T-helper 22 cell (primary cell): ENCODE data around the gene CRIP1.

Source experiments
- DNase-seq: peaks from one replicate; pipeline ENCODE4 v3.0.0-alpha.2; 2020; ENCODE audit warnings: low read depth

CRIP1 gene

GRCh38 chr14:105450864-105451720 is 35.6 kb upstream of the CRIP1 start:
- no peak for DNase-seq

GRCh38 chr14:105452963-105453362 is 33.7 kb upstream of the CRIP1 start:
- DNase-seq = no peak

DNA sequence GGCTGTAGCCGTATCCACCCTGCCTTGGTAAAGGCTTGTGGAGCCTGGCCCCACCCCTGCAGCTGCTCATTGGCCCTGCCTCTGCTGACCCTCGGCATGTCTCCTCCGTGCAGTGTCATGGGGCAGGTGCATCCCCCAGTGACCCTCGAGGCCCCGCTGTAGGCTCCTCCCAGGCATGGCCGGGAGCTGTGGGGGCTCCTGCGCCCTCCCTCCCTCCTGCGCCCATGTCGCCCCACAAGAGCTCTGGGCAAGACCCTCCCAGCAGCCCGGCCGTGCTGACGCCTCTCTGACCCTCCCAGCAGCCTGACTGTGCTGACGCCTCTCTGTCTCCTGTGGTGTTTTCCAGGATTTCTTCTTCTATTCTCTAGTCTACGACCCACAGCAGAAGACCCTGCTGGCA is 32.8 kb upstream of the CRIP1 start:
- no peak for DNase-seq

DNA sequence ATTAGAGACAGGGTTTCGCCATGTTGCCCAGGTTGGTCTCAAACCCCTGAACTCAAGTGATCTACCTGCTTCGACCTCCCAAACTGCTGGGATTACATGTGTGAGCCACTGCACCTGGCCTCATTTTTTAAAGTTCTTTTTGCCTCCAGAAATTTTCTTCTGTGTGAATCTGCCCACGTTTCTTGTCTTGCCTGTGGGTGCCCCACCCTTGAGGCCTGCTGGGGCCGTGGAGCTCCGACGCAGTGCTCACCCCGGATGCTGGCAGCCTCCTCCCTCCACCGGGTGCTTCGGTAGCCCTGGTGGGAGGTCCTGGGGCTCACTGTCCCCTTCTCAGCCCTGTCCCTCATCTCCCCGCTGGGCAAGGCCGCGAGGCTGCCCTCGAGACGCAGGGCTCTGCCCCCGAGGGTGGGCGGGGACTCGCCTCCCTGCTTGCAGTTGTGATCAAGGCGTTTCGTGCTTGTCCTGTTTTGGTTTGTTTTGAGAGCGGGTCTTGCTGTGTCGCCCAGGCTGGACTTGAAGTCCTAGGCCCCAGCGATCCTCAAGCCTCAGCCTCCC is 31.5 kb upstream of the CRIP1 start:
- DNase-seq = no peak

DNA sequence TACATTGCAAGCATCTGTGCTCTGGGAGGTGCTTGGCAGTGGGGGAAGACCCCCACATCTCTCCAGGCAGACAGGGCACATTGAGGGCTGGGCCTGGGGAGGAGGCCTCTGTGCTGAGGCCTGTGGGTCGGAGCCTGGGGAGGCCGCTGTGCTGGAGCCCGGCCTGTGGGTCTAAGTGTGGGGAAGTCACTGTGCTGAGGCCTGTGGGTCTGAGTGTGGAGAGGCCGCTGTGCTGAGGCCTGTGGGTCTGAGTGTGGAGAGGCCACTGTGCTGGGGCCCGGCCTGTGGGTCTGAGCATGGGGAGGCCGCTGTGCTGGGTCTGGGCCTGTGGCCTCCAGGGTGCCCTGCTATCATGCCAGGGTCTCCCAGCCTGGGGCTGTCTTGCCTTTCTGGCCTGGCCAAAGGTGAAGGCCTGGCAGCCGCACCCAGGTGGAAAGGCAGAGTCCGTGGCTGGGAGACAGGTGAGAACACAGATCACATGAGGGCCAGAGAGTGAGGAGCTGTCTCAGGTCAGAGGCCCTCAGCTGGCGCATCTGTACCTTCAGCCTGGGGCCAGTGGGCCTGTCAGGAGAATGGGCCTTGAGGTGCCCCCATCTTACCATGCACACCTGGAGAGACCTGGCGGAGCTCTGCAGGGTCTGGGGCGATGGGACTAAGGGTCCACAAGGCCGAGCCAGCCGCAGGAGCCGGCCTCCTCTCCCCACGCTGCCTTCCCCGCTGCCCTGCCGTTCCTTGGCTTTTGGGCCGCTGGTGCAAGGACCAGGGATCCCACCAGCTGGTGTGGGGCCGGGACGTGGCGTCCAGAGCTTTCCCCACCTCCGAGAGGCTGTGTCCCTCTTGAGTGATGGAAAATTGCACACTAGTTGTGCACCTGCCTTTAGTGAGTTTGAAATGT is 30.7 kb upstream of the CRIP1 start:
- DNase-seq = no peak

DNA sequence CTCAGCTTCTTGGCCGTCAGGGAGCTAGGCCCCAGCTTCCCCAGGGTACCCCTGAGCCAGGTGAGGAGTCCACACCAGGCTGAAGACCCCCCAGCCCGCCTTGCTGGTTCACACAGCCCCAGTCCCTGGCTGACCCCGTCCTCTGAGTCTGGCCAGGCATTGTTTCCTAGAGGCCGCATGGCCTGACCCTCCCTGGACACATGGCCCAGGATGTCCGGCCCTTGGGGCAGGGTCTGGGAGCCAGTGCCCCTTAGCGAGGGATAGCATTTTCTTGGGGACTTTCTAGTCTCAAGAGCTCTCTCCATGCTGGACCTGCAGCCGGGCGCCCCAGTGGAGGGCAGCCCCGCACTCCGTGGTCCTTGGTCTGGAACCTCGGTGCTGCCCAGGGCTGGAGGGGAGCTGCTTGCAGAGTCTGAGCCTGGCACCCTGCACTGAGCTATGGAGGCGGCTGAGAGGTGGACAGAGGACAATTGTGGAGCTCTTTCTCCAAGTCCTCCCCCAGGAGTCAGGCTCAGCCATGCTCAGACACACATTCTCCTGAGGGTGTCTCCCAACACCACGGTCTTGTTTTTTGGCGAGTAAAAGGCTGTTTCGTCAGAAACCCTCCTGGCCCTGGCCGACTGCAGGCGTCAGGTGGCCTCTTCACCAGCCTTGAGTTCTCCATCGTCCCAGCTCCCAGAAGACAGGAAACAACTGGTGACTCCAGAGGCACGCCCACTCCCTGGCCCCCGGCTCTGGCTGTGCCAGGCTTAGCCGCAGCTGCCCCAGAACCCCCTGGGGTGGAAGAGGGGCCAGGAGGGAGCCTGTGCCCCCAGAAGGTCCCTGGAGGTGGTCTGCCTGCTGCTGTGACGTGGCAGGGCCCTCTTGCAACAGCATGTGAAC is 29.7 kb upstream of the CRIP1 start:
- no peak for DNase-seq

DNA sequence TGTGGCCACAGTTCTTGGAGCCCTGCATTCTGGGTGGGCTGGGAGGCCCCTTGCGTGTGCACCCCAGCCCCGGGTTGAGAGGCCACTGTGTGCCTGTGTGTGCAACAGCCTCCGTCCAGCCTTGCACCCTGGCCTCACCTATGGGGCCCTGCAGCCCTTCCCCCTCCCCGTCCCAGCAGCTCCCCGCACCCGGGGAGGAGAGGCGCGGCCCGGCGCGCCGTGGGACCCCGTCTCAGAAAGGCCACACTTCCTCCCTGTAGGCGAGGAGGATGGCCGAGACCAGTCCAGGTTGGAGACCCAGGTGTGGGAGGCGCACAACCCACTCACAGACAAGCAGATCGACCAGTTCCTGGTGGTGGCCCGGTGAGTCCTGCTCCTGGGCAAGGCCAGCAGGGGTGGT is 28.7 kb upstream of the CRIP1 start:
- DNase-seq = no peak

GRCh38 chr14:105458571-105458970 is 28.1 kb upstream of the CRIP1 start:
- no peak for DNase-seq

GRCh38 chr14:105460116-105460515 is 26.6 kb upstream of the CRIP1 start:
- no peak for DNase-seq

- no peak for DNase-seq
These were observed 26.1 kb upstream of the CRIP1 start for GRCh38 chr14:105460616-105461015.

DNA sequence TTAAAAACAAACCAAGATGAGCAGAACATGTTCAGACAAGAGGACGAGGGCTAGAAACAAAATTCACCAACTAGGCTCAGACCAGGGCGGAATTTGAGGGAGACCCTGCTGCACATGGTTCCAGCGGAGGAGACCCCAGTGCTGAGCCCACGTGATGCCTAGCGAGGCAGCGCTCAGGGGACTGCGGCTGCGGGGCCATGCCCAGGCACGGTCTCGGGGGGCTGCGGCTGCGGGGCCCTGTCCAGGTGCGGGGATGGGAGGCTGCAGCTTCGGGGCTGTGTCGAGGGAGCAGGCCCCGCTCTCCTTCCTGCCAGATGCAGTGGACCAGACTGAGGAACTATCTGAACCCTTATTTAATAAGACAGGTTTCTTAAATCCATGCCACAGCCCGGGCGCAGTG is 24.8 kb upstream of the CRIP1 start:
- no peak for DNase-seq

DNA sequence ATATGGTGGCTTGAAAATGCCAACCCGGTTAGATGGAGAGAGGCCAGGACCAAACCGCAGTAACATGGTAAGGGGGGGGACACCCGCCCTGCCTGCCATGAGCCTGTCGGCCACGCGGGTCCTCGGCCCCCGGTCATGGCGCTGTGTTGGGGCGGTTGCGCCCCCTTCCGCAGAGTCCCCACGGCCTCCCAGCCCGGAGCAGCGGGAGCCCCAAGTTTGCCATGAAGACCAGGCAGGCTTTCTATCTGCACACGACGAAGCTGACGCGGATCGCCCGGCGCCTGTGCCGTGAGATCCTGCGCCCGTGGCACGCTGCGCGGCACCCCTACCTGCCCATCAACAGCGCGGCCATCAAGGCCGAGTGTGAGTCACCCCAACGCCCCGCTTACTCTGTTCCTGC is 22.2 kb upstream of the CRIP1 start:
- DNase-seq = no peak

DNA sequence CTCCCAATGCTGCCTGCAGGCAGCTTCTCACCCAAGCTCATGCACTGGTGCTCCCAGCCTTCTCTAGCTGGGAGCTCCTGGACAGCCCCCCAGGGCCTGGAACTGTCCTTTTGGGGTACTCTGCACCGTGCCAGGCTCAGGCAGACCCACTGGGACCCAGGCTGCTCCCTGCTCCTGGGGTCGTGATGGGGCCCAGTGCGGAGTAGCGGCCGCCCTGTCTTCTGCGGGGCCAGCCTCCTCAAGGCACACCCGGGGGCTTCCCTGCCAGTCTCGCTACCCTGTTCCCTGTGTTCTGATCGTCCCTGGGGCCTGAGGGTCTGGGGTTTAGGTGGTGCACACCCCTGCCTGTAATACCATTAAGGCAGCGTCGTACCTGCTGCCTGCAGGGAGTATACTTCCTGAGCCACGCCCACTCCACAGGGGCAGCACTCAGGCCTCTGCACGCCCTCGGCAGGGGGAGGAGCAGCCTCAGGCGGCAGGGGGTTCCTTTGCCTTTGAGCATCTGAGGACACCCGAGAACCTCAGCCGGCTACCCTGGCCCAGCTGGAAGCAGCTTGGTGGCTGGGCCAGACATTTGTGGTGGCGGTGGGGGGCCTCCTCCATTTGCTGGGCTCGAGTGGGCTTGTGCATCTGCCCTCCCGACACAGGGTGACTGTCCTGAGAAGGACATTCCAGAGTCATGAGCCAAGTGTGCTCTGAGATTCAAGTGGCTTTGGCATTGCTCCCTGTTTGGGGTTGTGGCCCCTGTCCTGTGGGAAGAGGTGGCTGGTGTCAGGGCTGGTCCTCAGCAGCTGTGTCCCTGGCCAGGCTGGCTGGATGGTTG is 21.3 kb upstream of the CRIP1 start:
- no peak for DNase-seq

DNA sequence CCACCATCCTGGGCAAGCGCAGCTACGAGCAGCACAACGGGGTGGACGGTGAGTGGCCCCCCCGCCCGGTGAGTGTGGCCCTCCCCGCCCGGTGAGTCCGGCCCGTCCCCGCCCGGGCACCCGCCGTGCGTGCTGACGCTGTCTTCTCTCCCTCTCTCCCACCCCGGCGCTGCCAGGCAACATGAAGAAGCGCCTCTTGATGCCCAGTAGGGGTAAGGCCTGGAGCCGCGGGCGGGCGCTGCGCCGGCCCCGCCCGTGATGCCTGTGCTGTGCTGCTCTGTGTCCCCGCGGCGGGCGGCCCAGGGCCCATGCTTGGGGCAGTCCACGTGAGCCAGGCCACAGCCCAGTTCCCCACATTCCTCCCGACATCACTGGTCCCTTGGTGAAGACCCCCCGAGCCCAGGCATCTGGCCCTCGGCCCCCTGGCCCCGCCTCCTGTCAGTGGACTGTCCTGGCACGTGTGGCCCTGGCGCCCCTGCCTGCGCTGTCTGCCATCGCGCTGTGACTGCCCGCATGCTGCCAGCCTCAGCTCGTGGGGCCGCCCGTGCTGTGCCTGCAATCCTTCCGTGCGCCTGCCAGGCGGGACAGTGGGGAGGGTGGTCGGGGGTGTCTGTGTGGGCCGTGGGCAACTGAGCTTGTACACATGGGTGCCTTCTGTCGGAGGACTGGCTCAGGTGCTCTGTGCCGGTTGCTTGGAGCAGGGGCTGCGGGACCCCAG is 20.0 kb upstream of the CRIP1 start:
- DNase-seq = no peak

DNA sequence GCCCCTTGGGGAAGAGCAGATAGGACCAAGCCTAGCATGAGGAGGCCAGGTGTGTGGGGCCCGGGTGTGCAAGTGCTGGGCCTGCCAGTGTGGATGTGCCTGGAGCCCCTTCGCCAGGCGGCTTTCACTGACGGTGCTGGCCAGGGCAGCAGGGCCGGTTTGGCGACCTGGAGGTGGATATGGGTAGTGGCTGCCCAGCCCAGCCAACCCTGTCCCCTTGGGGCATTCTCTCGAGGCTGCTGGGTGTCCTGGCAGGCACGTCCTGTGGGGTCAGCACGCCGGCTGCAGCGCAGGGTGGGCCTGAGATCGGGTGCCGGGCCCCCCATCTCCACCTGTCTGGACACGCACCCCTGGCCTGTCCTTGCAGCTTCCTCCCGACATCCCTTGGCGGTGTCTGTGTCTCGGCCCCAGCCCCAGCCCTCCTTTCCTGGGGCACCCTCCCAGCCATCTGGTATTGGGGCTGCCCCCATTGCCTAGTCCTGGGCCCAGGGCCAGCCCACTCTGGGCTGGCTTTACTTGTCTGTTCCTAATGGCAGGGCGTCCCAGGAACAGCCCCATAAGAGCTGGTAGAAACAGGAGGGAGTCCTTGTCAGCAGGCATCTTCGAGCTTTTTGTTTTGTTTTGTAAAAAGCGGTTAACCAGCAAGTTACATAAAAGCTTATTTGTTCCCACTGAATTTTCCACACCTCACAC is 19.3 kb upstream of the CRIP1 start:
- no peak for DNase-seq

GRCh38 chr14:105467942-105468471 is 18.7 kb upstream of the CRIP1 start:
- no peak for DNase-seq

- no peak for DNase-seq
These were observed 18.0 kb upstream of the CRIP1 start for GRCh38 chr14:105468621-105469241.

DNA sequence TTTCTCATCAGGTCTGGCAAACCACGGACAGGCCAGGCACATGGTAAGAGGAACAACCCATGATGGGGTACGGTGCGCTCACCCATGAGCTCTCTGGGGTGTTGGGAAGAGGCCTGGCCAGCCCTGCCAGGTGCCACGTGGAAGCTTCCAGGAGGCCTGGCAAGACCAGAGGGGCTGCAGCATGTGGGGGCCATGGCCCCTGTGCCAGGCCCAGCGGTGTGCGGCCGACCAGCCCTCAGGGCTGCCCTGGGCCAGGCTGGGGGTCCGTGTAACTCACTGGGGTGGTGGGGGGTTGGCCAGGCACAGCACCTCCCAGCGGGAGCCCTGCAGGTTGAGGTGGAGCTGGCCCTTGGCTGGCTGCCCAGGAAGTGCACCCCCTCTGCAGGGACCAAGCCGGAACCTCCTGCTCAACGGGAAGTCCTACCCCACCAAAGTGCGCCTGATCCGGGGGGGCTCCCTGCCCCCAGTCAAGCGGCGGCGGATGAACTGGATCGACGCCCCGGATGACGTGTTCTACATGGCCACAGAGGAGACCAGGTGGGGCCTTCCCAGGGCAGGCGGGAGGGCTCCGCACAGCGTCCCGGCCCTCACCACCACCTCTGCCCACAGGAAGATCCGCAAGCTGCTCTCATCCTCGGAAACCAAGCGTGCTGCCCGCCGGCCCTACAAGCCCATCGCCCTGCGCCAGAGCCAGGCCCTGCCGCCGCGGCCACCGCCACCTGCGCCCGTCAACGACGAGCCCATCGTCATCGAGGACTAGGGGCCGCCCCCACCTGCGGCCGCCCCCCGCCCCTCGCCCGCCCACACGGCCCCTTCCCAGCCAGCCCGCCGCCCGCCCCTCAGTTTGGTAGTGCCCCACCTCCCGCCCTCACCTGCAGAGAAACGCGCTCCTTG is 17.0 kb upstream of the CRIP1 start:
- no peak for DNase-seq
